AML-193 (cell line): Measurements from ENCODE around the gene SERPINA1.

ENCODE experiments used
- DNase-seq, 2 experiments: peaks; one replicate each; lab custom pipeline; 2025; lab: John Stamatoyannopoulos, UW

Gene SERPINA1

DNA sequence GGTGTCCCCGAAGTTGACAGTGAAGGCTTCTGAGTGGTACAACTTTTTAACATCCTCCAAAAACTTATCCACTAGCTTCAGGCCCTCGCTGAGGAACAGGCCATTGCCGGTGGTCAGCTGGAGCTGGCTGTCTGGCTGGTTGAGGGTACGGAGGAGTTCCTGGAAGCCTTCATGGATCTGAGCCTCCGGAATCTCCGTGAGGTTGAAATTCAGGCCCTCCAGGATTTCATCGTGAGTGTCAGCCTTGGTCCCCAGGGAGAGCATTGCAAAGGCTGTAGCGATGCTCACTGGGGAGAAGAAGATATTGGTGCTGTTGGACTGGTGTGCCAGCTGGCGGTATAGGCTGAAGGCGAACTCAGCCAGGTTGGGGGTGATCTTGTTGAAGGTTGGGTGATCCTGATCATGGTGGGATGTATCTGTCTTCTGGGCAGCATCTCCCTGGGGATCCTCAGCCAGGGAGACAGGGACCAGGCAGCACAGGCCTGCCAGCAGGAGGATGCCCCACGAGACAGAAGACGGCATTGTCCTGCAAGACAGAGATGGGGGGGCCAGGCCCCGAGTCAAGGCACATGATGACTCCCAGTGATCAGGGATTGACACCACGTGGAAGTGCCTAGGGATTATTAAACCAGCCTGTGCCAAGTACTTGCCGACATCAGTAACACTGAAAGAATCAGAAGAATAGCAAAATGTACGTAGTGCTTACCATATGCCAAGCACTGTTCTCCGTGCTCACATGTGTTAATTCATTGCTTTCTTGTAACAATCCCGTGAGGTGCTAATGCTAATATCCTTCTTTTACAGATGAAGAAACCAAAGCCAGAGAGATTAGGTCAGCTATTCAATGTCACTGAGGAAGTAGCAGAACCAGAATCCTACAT is 5.4 kb downstream of the SERPINA1 start:
- DNase-seq: no peak

DNA sequence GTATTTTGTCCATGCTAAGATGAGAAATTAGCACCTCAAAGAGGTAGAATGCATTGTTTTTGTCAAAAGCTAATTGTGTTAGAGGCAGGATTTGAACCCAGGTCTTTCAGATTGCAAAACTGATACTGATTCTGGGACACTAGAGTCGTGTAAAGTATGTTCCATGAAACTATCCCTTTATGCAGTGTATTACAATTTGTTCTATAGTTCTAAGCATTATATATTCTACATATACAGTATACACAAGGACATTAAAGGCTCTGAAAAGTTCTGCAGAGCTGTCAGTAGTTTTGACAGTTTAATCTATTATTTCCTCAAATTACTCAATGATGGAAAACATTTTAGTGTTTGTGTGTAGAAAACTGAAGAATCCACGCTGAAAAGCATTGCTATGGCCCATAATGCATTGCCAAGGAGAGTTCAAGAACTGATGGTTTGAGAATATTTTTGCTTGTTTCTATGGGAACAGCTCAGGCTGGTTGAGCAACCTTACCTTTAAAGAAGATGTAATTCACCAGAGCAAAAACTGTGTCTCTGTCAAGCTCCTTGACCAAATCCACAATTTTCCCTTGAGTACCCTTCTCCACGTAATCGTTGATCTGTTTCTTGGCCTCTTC is 6.2 kb downstream of the SERPINA1 start:
- DNase-seq: no peak

DNA sequence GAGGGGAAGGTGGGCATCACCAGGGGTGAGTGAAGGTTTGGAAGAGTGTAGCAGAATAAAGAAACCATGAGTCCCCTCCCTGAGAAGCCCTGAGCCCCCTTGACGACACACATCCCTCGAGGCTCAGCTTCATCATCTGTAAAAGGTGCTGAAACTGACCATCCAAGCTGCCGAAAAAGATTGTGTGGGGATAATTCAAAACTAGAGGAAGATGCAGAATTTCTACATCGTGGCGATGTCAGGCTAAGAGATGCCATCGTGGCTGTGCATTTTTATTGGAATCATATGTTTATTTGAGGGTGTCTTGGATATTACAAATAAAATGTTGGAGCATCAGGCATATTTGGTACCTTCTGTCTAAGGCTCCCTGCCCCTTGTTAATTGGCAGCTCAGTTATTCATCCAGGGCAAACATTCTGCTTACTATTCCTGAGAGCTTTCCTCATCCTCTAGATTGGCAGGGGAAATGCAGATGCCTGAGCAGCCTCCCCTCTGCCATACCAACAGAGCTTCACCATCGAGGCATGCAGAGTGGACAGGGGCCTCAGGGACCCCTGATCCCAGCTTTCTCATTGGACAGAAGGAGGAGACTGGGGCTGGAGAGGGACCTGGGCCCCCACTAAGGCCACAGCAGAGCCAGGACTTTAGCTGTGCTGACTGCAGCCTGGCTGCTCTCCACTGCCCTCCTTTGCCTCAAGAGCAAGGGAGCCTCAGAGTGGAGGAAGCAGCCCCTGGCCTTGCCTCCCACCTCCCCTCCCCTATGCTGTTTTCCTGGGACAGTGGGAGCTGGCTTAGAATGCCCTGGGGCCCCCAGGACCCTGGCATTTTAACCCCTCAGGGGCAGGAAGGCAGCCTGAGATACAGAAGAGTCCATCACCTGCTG is 7.0 kb downstream of the SERPINA1 start:
- no peak for DNase-seq

DNA sequence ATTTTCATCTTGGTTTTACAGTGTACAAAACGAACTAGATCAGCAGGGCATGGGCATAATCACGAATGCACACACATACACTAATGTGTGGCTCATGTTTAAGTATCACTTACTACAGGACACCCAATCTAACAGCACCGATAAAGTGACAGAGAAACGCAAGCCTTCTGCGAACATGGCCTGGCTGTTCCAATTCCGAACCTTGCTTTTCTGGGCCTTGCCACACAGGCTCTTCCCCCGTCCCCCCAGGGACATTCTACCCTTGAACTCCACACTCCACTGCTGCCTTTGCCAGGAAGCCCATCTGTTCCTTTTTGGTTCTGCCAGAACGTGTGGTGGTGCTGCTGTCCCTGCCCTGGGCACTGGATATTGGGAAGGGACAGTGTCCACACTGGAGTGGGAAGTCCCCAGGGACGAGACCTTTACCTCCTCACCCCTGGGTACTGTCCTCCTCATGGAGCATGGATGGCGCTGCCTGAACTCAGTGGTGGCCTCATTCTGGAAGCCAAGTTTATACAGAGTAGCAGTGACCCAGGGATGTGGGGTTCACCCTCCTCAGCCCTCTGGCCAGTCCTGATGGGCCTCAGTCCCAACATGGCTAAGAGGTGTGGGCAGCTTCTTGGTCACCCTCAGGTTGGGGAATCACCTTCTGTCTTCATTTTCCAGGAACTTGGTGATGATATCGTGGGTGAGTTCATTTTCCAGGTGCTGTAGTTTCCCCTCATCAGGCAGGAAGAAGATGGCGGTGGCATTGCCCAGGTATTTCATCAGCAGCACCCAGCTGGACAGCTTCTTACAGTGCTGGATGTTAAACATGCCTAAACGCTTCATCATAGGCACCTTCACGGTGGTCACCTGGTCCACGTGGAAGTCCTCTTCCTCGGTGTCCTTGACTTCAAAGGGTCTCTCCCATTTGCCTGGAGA is 7.9 kb downstream of the SERPINA1 start:
- no peak for DNase-seq

DNA sequence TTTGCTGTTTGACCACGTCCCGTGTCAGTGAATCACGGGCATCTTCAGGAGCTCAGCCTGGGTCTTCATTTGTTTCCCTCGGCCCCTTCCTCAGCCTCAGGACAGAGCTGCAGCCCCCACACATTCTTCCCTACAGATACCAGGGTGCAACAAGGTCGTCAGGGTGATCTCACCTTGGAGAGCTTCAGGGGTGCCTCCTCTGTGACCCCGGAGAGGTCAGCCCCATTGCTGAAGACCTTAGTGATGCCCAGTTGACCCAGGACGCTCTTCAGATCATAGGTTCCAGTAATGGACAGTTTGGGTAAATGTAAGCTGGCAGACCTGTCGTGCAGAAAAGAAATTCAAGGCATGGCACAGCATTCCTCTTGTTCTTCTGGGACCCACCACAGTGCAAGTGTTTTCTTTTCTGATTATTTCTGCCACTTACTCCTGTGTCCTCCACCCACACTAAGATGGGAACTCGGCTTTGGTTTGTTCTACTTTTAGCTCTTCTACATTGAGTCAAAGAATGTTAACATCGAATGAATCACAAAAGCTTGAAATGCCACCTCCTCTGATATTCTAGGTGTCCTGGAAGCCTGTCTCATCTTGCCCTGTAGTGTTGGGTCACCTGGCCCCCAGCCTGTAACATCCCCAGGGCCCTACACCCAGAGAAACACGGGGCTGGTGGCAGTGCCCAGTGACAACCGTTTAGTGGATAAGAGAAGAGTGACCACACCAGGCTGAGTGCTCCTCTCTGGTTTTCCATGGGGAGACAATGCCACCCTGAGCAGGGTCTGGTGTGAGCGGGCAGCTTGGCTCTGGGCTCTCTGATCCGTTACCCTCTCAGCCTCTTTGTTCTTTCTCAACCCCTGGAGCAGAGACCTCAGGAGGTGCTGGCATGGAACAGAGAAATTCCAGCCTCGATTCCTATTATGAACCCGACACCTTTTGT is 8.8 kb downstream of the SERPINA1 start:
- DNase-seq: no peak

DNA sequence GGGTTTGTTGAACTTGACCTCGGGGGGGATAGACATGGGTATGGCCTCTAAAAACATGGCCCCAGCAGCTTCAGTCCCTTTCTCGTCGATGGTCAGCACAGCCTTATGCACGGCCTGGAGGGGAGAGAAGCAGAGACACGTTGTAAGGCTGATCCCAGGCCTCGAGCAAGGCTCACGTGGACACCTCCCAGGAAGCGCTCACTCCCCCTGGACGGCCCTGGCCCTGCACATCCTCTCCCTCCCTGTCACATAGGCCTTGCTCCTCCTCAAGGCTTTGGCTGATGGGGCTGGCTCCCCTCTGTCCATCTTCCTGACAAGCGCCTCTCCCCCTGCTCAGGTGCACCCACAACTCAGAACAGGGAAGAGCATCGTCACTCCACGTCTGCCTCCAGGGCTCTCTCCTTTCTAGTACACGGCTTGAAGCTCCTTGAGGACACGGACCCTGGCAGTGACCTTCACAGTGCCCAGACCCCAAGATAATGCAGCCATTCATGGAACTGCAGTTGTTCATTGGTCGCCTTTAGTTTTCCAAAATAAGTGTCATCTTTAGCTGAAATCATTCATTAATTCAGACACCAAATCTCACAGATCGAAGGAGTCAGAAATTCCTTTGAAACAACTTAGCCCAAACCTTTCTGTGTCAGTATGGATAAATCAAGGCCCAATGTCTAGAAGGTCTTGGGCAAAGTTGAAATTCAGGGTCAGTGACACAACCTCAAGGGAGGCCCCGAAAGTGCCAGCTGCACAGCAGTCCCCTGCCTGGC is 9.7 kb downstream of the SERPINA1 start:
- DNase-seq: no peak

DNA sequence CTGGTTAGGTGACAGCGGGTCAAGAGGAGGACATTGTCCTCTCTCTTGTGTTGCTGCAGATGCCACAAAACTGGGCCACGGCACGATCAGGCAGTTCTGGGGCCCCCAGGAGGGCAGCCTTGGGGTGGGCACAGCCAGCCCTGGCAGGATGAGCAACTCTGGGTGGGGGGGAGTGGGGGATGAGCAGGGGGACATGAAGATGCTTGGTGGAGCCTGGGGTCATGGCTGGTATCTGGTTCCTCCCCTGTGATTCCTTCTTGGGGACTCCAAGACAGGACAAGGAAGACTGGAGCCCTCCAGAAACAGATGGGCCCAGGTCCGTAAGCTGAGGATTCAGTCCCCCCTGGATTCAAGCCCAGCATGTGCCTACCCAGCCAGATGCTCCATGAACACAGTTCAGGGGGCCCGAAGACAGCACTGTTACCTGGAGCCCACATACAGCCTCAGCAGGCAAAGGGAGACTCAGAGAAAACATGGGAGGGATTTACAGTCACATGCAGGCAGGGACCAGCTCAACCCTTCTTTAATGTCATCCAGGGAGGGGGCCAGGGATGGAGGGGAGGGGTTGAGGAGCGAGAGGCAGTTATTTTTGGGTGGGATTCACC is 10.4 kb downstream of the SERPINA1 start:
- DNase-seq: no peak

DNA sequence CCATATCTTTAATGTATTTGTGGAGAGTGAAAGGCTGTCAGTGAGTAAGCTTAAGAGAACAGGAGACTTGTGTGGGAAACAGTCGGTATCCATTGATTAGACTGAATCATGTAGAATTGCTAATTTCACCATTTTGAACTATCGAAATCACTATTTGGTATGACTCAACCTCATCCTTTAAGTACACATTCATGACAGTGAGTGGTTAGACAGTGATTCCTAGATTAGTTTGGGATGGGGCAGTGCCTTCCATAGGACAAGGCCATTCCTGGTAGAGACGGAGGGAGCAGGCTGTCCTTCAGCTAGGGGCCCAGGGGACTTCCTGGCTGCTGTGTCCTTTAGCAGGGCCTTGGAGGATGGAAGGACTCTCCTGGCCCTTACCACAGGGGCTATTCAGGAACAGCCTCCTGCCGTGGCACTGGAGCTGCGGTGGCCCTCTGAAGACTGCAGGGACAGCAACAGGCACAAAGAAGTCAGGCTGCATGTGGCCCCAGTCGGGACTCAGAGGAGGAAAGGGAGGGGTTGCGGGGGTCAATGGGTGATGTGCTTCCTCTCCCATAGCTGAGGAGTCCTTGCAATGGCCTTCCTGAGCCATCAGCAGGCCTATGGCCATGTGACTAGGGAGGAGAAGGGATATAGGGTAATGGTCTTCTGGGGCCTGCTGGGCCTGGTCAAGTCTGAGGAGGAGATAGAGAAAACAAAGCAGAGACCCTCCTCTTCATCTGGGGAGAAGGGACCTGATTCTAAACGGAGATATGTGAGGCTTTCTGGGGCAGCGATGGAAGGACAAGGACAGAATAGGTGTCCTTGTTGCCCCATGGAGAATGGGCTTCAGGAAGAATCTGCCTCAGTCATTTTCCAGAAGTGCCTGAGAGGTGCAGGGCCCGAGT is 11.2 kb downstream of the SERPINA1 start:
- DNase-seq: no peak

DNA sequence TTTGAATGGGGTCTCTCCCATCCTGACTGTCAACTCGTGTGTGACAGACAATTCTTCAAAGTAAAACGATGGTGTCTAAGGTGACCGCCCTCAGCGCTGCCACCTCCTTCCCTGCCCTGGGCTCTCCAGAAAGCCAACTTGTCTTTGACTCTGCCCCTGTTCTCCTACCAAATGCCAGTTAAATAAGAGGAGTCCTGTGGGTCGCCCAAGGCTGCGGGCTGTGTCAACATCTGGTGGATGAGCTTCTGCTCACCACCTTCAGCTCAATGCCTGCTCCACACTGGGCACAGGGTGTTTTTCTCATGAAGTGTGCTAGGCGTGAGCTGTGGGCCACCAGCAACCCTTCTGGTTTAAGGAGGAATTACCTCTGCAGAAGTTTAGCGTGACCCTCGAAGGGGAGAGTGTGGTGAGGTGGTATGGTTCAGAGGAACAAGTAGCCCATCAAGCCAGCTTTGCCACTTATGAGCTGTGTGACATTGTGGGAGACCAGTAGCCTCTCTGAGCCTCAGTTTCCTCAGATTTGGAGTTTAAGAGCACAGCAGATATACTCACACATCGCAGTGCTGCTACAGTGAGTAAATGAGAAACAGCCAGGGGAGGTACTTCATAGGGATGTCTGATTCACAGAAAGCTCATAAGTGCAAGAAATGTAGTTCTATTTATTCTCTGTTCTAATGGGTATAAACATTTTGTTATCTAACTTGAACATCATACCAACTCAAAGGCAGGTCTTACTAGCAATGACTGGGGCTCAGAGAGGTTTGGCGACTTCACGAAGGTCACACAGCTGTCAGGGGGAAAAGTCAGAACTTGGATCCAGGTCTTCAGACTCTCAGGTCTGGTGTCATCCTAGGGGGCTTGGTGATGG is 12.1 kb downstream of the SERPINA1 start:
- no peak for DNase-seq

DNA sequence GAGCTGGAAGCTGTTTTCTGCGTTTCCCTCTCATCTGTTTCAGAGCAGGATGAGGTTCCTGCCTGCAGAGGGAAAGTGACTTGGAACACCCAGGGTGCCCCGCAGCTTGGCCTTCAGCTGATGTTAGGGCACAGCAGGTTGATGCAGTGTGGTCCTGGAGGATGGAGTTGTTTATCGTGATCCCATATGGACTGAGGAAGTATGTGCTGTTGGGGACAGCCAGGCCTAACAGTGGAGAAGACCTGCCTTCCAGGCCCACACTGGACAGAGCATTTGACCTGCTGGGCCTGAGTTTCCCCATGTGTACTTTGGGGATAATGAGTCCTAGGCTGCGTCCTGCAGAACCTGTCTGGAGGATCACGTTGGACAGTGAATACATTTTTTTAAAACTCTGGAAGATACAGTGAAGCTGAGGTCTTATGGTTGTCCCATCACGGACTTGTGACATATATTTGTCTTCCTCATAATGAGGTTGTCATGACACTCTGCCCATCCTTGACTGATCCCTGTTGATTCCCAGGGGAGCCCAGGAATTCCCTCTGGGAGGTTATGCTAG is 12.8 kb downstream of the SERPINA1 start:
- no peak for DNase-seq

DNA sequence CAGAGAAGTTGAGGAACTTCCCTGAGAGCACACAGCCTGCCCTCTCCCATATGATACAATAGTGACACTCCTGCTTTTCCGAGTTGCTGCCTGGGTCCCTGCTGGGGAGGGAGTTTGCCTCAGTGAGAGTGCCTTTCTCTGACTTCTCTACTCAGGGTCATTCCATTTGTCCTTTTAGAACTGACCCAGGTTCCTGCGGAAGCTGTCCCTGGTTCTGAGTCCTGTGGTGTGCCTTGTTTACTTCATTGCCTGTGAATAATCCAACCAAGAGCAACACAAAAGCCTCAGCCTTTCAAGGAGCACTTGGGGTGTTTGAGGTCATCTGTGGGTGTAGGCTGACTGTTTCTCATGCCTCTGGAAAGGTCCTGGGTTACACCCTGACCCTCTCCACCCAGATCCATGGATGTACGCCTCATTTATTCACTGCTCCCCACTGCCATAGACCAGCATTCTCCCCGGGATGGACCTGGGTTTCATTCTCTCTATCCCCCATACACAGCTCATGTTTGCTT is 13.6 kb downstream of the SERPINA1 start:
- no peak for DNase-seq

DNA sequence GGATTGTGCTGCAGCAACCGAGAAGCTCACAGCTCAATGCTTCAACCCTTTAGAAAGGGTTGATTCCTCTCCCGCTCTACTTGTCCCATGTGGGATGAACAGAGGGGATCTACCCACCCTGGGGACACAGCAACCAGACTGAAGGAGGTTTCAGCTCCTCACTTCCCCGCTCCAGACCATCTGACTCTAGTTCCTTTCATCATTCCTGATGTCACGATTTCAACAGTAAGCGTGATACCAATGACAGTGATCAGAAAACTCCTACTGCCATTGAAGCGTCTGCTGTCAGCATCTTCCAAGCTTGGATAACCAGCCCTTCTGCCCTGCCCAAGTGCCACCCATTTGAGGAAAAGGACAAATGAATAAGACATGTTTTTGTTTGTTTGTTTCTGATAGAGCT is 14.3 kb downstream of the SERPINA1 start:
- no peak for DNase-seq

DNA sequence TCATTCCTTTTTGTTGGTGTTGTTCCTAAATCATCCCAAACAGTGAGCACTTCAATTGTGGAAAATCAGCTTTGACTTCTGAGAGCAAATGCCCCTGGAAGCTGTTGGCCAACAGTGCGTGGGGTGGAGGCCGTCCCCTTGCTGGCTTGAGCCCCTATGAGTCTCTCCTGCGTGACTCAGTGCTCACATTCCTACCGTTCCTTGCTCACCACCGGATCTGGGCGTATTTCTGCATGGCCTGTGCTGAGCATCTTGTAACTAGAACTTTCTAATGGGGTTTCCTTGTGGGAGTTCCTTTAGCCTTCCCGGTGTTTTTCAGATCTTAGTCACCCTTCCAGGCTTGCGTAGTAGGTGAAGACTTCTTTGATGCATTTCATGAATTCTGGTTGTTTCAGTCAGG is 14.7 kb downstream of the SERPINA1 start:
- no peak for DNase-seq

DNA sequence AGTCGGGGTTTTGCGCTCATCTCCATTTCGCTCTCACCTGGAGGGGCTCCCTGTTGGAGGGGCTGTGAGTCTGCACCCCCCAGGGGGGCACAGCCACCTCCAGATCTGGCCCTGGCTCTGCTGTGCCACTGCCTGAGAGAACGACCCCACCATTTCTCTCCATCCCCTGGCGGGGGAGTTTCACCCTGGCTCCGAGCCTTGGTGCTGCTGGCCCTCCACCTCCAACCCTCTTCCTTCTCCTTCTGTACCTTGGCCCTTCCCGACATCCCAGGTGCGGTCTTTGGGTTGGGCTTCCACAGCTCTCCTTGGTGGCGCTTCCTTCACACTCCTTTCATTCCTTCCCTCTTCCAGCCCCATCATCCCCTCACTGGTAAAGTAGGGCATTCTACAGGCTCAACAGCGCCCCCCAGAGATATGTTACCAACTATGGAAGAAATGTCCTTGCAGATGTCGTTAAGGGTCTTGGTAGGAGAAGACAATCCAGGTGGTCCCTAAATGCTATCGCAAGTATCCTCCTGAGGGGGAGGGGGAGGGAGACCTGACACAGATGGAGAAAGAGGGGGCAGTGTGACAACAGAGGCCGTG is 16.3 kb downstream of the SERPINA1 start:
- no peak for DNase-seq

DNA sequence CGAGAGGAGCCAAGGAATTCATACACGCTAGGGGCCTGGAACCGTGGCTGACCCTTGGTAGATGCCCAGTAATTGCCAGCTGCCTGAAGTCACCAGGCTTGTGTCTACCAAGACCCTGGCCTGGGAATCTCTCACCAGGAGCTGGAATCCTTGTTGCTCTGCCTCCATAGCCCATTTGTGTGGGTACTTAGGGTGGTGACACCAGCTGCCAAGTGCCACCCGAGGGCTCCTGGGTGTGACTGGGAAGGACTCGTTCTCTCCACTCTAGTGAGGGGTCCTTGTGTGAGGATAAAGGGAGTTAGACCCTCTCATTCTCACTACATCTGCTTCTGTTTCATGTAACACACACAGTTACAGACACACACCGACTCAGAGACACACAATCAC is 17.9 kb downstream of the SERPINA1 start:
- no peak for DNase-seq
